ENCODE data around the gene PPM1D.

PPM1D gene

DNA sequence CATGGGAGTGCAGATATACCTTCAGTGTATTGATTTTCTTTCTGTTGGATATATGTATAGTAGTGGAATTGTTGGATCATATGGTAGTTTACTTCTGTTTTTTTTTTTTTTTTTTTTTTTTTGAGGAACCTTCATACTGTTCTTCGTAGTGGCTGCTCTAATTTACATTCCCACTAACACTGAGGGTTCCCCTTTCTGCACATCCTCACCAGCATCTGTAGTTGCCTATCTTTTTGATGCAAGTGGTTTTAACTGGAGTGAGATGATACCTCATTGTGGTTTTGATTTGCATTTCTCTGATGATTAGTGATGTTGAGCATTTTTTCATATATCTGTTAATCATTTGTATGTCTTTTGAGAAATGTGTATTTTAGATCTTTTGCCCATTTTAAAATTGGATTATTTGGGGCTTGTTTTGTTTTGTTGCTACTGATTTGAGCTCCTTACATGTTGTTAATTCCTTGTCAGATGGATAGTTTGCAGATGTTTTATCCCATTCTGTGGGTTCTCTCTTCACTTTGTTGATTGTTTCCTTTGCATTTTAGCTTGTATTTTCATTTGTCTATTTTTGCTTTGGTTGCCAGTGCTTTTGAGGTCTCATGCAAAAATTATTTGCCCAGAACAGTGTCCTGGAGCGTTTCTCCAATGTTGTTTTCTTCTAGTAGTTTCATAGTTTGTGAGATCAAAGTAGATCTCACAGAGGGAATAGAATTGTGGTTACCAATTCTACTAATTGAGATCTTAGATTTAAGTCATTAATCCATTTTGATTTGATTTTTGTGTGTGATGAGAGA is 52.7 kb downstream of the PPM1D start:
- TF ChIP-seq, protein P1, sequence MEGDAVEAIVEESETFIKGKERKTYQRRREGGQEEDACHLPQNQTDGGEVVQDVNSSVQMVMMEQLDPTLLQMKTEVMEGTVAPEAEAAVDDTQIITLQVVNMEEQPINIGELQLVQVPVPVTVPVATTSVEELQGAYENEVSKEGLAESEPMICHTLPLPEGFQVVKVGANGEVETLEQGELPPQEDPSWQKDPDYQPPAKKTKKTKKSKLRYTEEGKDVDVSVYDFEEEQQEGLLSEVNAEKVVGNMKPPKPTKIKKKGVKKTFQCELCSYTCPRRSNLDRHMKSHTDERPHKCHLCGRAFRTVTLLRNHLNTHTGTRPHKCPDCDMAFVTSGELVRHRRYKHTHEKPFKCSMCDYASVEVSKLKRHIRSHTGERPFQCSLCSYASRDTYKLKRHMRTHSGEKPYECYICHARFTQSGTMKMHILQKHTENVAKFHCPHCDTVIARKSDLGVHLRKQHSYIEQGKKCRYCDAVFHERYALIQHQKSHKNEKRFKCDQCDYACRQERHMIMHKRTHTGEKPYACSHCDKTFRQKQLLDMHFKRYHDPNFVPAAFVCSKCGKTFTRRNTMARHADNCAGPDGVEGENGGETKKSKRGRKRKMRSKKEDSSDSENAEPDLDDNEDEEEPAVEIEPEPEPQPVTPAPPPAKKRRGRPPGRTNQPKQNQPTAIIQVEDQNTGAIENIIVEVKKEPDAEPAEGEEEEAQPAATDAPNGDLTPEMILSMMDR (IDR thresholded peaks at IDR 0.05; ENCODE audit: insufficient read depth, low read depth, low read length, missing control alignments): no peak
- no peak overlapping the region for H3K4me3 ChIP-seq (ENCODE audit: low read length)
- no peak for DNase-seq (ENCODE audit: low read depth)

DNA sequence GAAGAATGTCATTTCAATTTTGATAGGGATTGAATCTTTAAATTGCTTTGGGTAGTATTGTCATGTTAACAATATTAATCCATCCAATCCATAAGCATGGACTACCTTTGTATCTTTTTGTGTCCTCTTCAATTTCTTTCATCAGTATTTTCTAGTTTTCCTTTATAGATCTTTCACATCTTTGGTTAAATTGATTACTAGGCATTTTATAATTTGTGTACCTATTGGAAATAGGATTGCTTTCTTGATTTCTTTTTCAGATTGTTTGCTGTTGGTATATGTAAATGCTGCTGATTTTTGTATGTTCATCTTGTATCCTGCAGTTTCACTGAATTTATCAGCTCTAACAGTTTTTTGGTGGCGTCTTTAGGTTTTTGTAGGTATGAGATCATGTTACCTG is 53.6 kb downstream of the PPM1D start:
- TF ChIP-seq, protein P1 (IDR thresholded peaks at IDR 0.05; ENCODE audit: insufficient read depth, low read depth, low read length, missing control alignments): no peak
- no peak overlapping the region for H3K4me3 ChIP-seq (ENCODE audit: low read length)

DNA sequence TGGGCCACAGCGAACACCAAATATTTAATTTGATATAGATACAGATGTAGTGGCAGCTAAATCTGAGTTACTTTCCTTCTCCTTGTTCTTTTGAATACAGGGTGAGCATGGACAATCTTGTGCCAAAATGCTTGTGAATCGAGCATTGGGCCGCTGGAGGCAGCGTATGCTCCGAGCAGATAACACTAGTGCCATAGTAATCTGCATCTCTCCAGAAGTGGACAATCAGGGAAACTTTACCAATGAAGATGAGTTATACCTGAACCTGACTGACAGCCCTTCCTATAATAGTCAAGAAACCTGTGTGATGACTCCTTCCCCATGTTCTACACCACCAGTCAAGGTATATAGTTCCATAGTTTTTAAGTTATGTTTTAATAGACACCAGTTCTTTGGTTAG is 56.5 kb downstream of the PPM1D start:
- TF ChIP-seq, protein P1 (IDR thresholded peaks at IDR 0.05; ENCODE audit: insufficient read depth, low read depth, low read length, missing control alignments): no peak
- DNase-seq (ENCODE audit: low read depth): no peak
- H3K4me3 ChIP-seq (ENCODE audit: low read length): no peak overlapping the region

More for the DNA sequence above, 53.6 kb downstream of the PPM1D start:
- DNase-seq (ENCODE audit: low read depth): no peak

DNA sequence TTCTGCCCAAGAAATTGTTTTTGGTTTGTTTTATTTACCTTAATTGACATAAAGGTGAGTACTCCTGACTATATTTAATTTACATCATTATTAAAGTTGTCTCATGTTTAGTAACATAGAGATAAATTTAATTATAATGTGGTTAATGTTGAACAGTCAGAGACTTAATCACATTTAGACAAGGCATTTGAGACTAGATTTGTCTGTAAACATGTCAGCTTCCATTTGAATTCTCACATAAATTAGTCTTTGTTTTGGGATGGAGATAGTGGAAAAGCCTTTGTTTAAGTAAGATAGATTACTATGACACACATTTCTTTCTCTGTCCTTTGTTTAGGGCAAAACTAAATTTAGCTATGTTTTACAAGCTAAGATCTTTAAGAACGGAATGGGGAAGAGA is 59.2 kb downstream of the PPM1D start:
- H3K4me3 ChIP-seq (ENCODE audit: low read length): no peak overlapping the region
- no peak for DNase-seq (ENCODE audit: low read depth)
- TF ChIP-seq, protein P1 (IDR thresholded peaks at IDR 0.05; ENCODE audit: insufficient read depth, low read depth, low read length, missing control alignments): no peak

DNA sequence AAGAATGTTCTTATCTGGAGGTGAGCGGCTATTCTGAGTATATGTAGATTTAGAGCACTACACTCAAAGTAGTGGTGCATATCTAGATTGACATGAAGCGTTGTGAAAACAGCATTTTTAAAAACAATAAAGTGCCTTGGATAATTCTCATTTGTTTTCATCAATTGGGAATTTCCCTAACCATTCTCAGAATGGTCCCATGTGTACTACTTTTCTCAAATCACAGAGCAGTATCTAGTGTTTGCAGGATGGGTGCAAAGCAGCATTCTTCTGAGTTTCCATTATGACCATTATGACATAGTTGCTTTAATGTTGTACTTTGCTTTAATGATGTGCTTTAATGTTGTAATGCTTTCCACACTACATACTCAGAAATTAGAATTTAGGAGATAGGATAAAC is 61.5 kb downstream of the PPM1D start:
- TF ChIP-seq, protein P1 (IDR thresholded peaks at IDR 0.05; ENCODE audit: insufficient read depth, low read depth, low read length, missing control alignments): no peak
- no peak overlapping the region for H3K4me3 ChIP-seq (ENCODE audit: low read length)
- no peak for DNase-seq (ENCODE audit: low read depth)

DNA sequence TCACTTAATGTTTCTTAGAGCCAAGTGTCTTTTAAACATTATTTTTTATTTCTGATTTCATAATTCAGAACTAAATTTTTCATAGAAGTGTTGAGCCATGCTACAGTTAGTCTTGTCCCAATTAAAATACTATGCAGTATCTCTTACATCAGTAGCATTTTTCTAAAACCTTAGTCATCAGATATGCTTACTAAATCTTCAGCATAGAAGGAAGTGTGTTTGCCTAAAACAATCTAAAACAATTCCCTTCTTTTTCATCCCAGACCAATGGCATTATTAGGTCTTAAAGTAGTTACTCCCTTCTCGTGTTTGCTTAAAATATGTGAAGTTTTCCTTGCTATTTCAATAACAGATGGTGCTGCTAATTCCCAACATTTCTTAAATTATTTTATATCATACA is 64.0 kb downstream of the PPM1D start:
- DNase-seq (ENCODE audit: low read depth): no peak

More for the DNA sequence above, 64.0 kb downstream of the PPM1D start:
- no peak overlapping the region for H3K4me3 ChIP-seq (ENCODE audit: low read length)
- TF ChIP-seq, protein P1 (IDR thresholded peaks at IDR 0.05; ENCODE audit: insufficient read depth, low read depth, low read length, missing control alignments): no peak
